HG03025 (cell line): ENCODE measurements around the gene PHACTR1.
"Not testable (repeated sequence)": the region's sequence is repeated elsewhere in the genome, so short reads cannot be mapped to it uniquely, and the experiment has no call there.

Source experiments
- ATAC-seq: cut with Tn5 transposase; IDR thresholded peaks from one replicate; pipeline ENCODE4 v1.9.1; 2021; ENCODE audit warnings: mild to moderate bottlenecking, moderate library complexity; ENCODE audit not compliant: unreplicated experiment, low FRiP score

The PHACTR1 gene

GRCh38 chr6:12748815-12749521 is 32.4 kb downstream of the PHACTR1 start:
- ATAC-seq, result no peak

- ATAC-seq, result no peak
Observed at GRCh38 chr6:12749531-12750379, 33.2 kb downstream of the PHACTR1 start.

GRCh38 chr6:12750416-12750815 is 33.8 kb downstream of the PHACTR1 start:
- no peak for ATAC-seq

GRCh38 chr6:12751694-12752325 is 35.2 kb downstream of the PHACTR1 start:
- ATAC-seq, result no peak

GRCh38 chr6:12753036-12753435 is 36.5 kb downstream of the PHACTR1 start:
- ATAC-seq, result no peak

GRCh38 chr6:12760226-12760625 is 43.7 kb downstream of the PHACTR1 start:
- ATAC-seq, result no peak

- ATAC-seq, result no peak
Observed at GRCh38 chr6:12760911-12761310, 44.3 kb downstream of the PHACTR1 start.

GRCh38 chr6:12761376-12762115 is 45.0 kb downstream of the PHACTR1 start:
- no peak for ATAC-seq

GRCh38 chr6:12762731-12763434 is 46.3 kb downstream of the PHACTR1 start:
- not testable (repeated sequence) for ATAC-seq

GRCh38 chr6:12766365-12766764 is 49.8 kb downstream of the PHACTR1 start:
- ATAC-seq, result no peak

GRCh38 chr6:12767016-12767415 is 50.4 kb downstream of the PHACTR1 start:
- no peak for ATAC-seq

- ATAC-seq, result no peak
Observed at GRCh38 chr6:12769556-12770256, 53.1 kb downstream of the PHACTR1 start.

- ATAC-seq, result no peak
Observed at GRCh38 chr6:12772416-12772815, 55.8 kb downstream of the PHACTR1 start.

GRCh38 chr6:12776291-12776690 is 59.7 kb downstream of the PHACTR1 start:
- no peak for ATAC-seq

- ATAC-seq, result no peak
Observed at GRCh38 chr6:12779772-12780171, 63.2 kb downstream of the PHACTR1 start.

- no peak for ATAC-seq
Observed at GRCh38 chr6:12782136-12782535, 65.6 kb downstream of the PHACTR1 start.

GRCh38 chr6:12785301-12785700 is 68.7 kb downstream of the PHACTR1 start:
- ATAC-seq, result no peak

- no peak for ATAC-seq
Observed at GRCh38 chr6:12785921-12786320, 69.4 kb downstream of the PHACTR1 start.

GRCh38 chr6:12791371-12791770 is 74.8 kb downstream of the PHACTR1 start:
- no peak for ATAC-seq
